ENCODE data around the gene ZNF419.
A peak's percentile ranks its signal among the peaks of the same experiment; 100 is the strongest.
"Not testable (repeated sequence)": the region's sequence is repeated elsewhere in the genome, so short reads cannot be mapped to it uniquely, and the experiment has no call there.

Gene ZNF419

DNA sequence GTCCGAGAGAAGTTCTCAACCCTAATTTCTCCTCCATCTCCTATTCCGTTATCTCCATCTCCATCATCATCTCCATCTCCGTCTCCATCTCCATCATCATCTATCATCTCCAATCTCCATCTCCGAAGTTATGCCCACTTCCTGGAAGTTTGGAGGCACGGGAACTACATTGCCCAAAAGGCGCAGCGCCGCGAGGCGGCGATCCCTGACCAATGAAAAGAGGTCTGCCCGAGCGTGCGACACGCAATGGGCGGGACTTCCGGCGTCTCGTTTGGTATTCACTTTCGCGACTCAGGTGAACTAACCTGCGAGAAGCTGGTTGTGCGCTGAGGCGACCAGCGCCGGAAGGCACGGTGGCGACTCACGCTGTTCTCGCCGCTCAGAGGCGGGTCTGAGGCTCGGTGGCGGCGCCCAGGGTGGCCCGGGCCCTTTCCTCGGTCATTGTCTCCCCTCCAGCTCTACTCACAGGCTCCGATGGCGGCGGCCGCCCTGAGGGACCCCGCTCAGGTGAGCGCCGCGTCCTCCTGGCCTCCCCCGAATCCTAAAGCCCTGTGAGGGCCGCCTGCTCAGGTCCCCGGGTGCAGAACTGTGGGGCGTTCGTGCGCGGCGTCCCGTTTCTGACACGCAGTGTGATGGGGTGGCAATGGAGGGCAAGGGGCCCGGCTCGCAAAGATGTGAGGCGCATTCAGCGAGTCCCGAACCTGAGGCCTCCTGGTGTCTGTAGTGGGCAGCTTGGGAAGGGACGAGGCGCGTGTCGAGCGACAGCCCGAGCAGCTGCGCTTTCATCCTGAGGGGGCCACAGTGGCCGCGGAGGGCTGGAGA, at the start of gene ZNF419:
TSS of gene ZNF419 (plus strand) at position 274 of the 822 bp plus-strand sequence. CDS start at position 475, 201 bp downstream.
- DNase-seq (ENCODE audit: low read depth in 3 of 3), result peak; percentile 78 to 90 (median 89)

GRCh38 chr19:57437931-57438330, 49.6 kb upstream of the ZNF419 start:
- no peak for DNase-seq (ENCODE audit: low read depth in 3 of 3)

GRCh38 chr19:57438925-57439324, 48.6 kb upstream of the ZNF419 start:
- no peak for DNase-seq (ENCODE audit: low read depth in 3 of 3)

DNA sequence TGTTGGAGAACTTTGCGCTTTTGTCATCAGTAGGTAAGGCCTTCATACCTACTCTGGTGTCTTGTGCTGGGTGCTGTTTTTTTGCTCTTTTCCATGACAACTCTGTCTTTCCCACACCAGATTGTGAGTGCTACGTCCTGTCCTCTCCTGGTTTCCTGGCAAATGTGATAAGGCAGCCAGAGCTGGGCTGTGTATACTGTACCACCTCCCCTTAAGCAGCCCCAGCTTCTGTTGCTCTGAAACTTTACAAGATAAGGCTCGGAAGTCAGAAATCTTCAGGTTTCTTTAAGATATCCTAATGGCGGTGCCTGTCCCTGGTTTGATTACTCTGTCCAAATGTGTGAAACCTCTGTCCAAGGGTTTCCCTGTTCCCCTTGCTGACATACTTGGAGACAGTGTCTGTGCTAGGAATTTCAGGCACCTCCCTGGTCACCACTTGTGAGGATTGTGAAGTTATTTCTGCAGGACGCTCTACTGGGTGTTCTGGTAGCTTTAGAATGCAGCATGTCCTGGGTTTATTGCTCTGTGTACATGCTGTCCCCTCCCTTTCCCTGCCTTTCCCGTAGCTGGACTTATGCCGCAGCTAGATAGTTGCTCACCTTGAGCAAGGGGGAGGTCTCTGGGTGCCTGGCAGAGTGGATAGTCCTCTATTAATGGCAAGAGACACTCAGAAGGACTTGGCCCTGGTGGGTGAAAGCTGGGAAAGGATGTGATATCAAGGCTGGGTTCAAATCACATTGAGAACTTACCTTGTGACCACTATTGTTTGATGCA, 45.4 kb upstream of the ZNF419 start:
- no peak for DNase-seq (ENCODE audit: low read depth in 3 of 3)

DNA sequence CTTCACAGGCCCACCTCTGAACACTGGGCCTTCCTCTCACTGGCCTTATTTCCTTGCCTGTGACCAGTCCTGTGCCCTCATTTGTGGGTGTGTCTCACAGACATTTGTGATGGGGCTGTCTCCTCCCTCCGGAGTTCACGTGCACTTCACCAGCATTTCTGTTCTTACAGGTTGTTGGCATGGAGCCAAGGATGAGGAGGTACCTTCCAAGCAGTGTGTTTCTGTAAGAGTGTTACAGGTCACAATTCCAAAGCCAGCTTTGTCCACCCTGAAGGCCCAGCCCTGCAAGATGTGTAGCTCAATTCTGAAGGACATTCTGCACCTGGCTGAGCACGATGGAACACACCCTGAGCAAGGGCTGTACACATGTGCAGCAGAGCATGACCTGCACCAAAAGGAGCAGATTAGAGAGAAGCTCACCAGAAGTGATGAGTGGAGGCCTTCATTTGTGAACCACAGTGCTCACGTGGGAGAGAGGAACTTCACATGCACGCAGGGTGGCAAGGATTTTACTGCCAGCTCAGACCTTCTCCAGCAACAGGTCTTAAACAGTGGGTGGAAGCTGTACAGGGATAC, 44.3 kb upstream of the ZNF419 start:
- DNase-seq (ENCODE audit: low read depth in 3 of 3), result no peak

- DNase-seq (ENCODE audit: low read depth in 3 of 3), result no peak
Observed at GRCh38 chr19:57452307-57452706, 35.2 kb upstream of the ZNF419 start.

- DNase-seq (ENCODE audit: low read depth in 3 of 3), result no peak
Observed at GRCh38 chr19:57465680-57466381, 21.7 kb upstream of the ZNF419 start.

DNA sequence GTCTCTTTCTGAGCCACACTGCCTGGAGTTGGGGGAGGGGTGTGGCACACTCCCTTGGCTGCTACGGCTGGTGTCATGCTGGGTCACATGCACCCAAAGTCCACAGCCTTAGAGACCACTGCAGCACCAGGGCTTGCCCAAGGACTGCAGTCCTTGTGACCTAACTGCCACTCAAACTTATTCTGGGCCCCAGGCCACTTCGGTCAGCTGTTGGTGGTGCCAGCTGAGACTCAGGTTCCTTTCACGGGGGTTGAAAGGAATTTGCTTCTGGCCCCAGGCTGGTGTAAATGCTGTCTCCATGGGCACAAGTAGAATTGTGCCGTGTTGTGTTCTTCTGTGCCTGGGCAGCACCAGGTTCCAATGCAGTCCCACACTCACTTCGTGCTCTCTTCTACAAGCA, 21.1 kb upstream of the ZNF419 start:
- DNase-seq (ENCODE audit: low read depth in 3 of 3), result no peak

- no peak for DNase-seq (ENCODE audit: low read depth in 3 of 3)
Observed at GRCh38 chr19:57473646-57474045, 13.9 kb upstream of the ZNF419 start.

- peak; percentile 51 to 82 (median 78) for DNase-seq (ENCODE audit: low read depth in 3 of 3)
Observed at GRCh38 chr19:57477191-57478008, 10.2 kb upstream of the ZNF419 start, which contains the start of gene ZNF772. ZNF772 (minus strand) TSS chr19:57477566; CDS start chr19:57477309, 257 bp downstream.

DNA sequence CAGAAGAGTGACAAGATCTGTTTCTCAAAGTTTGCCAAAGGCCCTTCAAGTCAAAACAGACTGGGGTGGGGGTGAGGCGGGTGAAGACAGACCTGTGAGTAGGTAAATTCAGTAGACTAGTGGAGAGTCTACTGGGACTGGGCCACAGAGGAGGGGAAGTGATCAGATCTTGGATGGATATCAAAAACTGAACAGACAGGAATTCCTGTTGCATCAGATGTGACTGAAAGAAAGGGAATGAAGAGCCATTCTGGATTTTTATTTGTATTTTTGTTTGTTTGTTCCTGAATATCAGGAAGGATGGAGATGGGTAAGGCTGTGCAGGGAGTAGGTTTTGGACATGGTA, 722 bp downstream of the ZNF419 start:
- DNase-seq (ENCODE audit: low read depth in 3 of 3), result not testable (repeated sequence)

DNA sequence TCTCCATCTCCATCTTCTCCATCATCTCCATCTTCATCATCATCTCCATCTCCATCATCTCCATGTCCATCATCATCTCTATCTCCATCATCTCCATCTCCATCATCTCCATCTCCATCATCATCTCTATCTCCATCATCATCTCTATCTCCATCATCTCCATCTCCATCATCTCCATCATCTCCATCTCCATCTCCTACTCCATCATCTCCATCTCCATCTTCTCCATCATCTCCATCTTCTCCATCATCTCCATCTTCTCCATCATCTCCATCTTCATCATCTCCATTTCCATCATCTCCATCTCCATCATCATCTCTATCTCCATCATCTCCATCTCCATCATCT, 11.8 kb downstream of the ZNF419 start:
- DNase-seq (ENCODE audit: low read depth in 3 of 3), result not testable (repeated sequence)

DNA sequence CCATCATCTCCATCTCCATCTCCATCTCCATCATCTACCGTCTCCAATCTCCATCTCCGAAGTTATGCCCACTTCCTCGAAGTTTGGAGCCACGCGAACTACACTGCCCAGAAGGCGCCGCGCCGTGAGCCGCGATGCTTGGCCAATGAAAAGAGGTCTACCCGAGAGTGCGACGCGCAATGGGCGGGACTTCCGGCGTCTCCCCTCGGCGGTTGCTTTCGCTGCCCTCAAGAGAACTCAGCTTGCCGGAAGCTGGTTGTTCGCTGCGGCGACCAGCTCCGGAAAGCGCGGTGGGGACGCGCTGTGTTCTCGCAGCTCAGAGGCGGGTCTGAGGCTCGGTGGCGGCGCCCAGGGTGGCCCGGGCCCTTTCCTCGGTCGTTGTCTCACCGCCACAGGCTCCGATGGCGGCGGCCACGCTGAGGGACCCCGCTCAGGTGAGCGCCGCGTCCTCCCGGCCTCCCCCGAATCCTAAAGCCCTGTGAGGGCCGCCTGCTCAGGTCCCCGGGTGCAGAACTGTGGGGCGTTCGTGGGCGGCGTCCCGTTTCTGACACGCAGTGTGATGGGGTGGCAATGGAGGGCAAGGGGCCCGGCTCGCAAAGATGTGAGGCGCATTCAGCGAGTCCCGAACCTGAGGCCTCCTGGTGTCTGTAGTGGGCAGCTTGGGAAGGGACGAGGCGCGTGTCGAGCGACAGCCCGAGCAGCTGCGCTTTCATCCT, 12.3 kb downstream of the ZNF419 start, which contains the start of gene ZNF773:
TSS of gene ZNF773 (plus strand) at position 259 of the 716 bp plus-strand sequence. CDS start at position 402, 143 bp downstream.
- DNase-seq (ENCODE audit: low read depth in 3 of 3), result peak; percentile 90 to 92 (median 90)

GRCh38 chr19:57500400-57500799, 12.8 kb downstream of the ZNF419 start:
- DNase-seq (ENCODE audit: low read depth in 3 of 3), result not testable (repeated sequence)

GRCh38 chr19:57506163-57506562, 18.6 kb downstream of the ZNF419 start:
- DNase-seq (ENCODE audit: low read depth in 3 of 3), result no peak

DNA sequence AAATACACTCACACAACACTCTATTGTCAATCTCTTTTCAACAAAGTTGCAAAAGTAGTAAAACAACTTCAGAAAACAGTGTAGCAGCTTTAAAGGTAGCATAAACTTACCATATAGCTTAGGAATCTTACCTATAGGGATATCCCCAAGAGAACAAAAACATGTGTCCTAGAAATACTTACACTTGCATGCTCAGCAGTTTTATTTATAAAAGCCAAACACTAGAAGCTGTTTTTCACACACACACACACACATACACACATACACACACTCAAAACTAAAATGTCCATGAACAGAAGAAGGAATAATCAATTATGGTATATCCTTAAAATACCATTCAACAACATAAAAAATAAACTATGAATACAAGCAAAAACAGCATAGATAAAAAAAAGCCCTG, 23.9 kb downstream of the ZNF419 start:
- DNase-seq (ENCODE audit: low read depth in 3 of 3), result no peak

- no peak for DNase-seq (ENCODE audit: low read depth in 3 of 3)
Observed at GRCh38 chr19:57512845-57513244, 25.3 kb downstream of the ZNF419 start.

- no peak for DNase-seq (ENCODE audit: low read depth in 3 of 3)
Observed at GRCh38 chr19:57515255-57515654, 27.7 kb downstream of the ZNF419 start.

DNA sequence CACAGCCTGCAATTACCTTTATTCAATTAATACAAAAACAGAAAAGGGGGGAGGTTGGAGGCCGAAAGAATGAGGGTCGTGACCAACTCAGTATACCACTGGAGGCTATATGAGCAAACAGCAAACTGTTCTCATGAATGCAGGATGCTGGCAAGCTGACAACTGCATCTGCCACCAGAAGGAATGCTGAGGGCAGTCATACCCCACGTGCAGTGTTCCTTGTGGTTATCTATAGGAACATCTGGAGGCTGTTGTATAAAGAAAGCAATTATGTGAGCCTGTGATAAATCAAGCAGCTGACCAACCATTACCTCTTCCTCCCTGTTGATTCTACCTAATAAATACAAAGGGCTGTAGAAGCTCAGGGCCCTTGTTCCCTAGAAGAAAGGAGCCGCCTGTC, 30.5 kb downstream of the ZNF419 start:
- DNase-seq (ENCODE audit: low read depth in 3 of 3), result not testable (repeated sequence)

All from stimulated activated CD4-positive, alpha-beta T cell treated with anti-CD3 and anti-CD28 coated beads, TNF-alpha, amount 100 ng/mL, for 4 hours (primary cell).